Right kidney (tissue), 9 donors: ENCODE data around the gene MEIKIN.

Source experiments
- DNase-seq: peaks from one replicate; pipeline ENCODE4 v3.0.0-alpha.2; 2016
- long read RNA-seq, 8 donors: transcript quantifications; one replicate each; lab custom pipeline, GENCODE V29; 2026

Gene MEIKIN, protein sequence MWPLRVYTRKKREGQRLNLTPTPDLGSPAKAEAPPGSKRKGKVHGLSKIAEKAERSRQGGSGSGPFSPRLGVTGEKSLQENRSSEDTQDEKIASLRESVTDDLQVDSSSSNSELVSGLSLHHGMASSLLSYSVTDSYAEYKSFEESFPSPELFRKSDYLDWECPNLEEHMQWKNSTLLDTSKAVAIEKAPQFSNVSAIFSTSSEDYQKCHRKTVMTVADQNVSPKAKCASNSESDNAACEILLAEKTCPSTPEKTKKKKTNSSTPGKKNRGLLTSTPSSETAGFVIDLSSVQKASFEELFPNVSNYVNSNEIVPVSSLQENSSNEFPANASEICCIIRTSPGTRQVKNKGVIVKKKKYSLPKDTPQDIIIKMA
- long read RNA-seq, donor 1 = 0 reads
- long read RNA-seq, donor 2 = 0 reads
- long read RNA-seq, donor 3 = 0 reads
- long read RNA-seq, donor 4 = 0 reads
- long read RNA-seq, donor 5 = 0 reads
- long read RNA-seq, donor 6 = 0 reads
- long read RNA-seq, donor 7 = 0 reads
- long read RNA-seq, donor 8 = 0 reads

DNA sequence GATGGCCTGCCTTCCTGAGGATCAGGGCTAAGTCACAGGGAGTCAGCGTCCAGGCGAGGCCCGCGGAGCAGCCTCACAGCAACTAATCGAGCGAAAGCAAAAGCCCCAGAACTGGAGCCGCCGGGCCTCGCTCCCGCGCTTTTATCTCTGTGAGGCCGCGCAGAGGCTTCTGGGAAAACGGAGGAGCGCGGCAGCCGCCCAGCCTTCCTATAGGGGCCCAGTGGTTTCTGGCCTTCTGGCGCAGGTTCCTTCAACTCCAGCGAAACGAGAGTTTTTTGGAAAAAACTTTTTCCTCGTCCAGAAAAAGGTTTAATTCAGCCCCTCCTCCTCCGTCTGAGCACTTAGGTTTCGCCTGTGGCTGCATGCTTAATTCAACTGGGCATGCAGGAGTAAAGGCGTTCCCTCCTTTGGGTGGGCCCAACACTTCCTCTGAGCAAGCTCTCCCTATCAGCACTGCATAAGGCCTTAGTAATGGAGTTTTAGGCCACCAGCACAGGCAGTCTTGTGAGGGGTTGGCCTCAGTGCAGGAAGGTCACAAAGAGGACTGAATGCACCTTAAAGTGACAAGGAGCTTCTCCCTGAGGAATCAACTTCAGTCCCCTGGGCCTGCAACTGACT is at the start of gene MEIKIN:
Gene MEIKIN, minus strand, starts transcription at position 113 of the 618 bp plus-strand sequence. CDS start 158 bp downstream, outside the sequence.
- DNase-seq = no peak

DNA sequence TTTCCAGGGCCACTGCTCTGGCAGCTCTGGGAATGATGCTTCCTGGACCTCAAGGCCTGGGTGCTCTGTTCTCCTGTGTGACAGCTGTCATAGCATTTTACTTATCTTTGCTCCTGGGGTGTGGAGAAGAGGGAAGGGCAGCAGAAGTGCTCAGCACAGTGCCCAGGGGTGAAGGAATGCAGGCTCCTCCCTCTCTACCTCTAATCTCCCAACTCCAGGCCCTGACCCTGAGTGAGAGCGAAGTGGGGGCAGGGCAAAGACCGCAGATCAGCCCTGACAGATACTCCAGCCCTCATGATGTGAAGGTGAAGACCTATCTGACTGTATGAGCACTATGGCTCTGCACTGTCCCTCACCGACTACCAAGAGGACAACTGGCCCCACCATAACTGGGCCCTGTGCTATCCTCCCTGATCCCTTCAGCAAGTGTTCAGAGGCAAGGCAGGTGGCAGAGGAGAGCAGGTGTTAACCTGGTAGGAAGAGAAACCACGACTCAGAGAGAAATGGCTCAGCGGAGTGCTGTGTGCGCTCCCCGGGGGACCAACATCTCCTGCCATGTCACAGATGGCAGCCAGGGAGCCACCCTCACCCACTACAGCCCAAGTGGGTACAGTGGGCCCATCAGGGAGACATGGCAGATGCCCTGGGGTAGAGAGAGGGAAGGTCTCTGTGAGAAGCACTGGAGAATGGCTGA is 49.2 kb upstream of the MEIKIN start:
- no peak for DNase-seq

DNA sequence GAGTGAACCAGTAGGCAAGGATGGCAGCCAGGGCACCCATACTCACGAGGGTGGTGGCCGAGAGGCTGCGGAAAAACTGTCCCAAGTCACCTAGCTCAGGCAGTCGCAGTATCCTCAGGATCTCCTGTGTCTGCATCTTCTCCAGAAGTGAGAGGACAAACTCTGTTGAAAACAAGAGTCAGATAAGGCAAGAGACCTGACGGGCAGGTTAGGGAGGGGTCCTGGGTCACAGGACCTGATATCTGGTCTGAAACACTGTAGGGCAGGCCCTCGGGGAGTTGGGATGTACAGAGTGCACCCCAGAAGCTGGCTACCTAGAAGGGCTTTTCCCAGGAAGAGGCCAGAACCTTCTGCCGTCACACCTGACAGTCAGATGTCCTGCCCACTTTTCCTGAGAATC is 48.6 kb upstream of the MEIKIN start:
- no peak for DNase-seq

DNA sequence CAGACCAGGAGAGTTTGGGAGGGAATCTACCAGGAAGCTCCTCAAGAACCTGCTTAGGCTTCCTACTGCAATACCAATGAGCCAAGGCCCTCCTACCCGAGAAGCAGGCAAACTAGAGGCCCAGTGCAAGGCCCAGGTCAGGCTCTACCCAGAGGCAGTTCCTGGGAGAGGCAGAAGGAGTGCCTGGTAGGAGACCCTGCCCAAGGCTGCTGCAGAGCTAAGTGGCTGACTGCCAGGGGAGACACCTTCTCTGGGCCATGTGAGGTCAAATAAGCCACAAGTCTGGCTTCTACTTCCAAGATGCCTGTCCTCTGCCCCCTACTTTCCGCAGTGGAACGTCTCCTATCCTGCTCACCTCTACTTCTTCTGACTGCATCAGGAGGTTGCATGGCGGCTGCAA is 48.2 kb upstream of the MEIKIN start:
- no peak for DNase-seq

DNA sequence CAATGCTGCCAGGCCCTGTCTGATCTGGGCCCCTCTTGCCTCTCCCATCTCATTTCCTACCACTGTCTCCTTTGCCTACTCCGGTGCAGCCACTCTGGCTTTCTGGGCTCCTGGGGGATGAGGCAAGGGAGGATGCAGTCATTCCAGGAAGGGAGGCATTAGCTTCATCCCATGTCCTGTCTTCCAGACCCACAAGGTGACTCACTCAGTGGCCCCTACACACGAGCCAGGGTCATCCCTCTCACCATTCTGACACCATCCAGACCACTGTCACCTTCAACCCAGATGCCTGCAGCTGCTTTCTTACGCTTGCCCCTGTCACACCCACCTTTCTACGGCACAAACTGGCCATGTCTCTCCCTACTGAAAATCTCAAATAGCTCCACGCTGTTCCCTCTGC is 46.9 kb upstream of the MEIKIN start:
- no peak for DNase-seq

DNA sequence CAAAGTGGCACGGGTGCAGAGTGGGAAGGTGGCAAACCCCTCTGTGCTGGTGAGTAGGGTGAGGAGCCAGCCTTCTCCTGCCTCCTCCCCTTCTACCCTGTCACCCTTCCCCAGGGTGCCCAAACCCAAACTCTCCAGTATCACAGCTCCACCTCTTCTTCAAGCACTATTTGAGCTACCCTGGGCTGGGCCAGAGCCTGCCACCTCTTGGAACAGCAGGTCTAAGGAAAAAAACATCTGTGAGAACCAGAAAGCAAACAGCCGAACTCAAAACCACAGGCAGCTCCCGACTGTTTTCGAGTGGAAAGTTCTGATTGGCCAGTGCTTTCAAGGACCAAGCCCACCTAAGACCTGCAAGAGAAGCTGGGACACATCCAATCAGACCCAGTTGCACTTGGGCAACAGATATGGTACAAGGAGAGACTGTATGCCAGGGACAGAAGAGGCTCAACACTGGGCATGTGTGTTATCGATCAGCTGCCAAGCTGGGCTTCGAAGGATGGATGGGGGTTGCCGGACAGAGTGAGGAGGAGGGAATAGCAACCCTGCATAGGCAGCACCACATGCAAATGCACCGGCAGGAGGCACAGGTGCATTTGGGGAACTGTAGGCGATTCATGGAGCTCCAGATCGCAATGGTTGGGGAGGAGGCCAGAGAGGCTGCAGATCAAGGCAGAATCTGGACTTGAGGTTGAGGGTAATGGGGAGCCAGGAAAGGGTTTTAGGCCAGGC is 46.3 kb upstream of the MEIKIN start:
- no peak for DNase-seq

DNA sequence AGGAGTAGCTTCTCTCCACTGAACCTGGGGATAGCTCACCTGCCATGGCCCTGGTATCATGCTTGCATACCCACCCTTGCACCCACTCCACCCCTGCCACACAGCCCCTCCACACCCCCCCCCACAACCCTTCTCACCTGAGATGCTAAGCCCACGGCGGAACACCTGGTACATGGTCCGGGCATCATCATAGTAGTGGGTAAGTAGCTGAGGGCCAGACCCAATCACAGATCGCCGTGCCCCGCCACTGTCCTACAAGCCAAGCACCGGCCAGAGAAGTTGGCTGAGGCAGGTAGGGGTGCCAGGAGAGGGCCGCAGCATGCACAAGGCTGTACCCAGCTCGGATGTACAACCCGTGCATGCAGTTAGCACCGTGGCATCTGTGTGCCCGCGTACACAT is 45.3 kb upstream of the MEIKIN start:
- DNase-seq = no peak

DNA sequence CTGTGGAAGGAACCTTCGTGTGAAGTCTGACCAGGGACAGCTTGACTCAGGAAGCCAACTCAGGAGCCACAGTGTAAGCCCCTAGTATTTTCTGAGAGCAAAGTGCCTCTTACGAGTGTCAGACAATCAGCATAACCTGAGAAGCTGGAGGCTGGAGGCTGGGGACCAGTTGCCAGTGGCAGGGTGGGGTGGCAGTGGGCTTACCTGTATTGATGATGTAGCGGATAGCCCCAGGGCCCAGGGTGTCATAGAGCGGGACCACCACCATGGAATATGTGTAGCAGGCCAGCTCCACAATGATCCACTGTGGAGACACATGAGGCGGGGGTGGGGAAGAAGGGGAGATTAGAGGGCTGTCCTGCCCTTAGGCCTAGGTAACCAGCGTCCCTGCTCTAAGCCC is 43.1 kb upstream of the MEIKIN start:
- no peak for DNase-seq

DNA sequence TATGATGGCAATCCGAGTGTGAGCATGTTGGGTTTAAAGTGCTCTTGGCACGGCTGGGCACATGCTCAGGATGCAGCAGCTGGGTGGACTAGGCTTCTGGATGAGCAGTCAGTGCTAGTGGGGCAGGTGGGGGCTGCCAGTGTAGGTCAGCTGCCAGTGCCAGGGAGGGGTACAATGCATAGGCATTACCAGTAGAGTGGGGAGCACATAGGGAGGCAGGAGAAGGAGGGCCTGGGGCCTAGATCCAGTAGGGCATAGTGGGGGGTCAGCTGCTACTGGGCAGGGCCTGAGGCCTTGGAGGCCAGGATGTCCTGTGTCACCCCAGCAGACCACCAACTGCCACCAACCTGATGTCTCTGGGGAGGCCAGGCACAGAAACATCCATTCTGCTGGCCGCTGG is 41.8 kb upstream of the MEIKIN start:
- no peak for DNase-seq

DNA sequence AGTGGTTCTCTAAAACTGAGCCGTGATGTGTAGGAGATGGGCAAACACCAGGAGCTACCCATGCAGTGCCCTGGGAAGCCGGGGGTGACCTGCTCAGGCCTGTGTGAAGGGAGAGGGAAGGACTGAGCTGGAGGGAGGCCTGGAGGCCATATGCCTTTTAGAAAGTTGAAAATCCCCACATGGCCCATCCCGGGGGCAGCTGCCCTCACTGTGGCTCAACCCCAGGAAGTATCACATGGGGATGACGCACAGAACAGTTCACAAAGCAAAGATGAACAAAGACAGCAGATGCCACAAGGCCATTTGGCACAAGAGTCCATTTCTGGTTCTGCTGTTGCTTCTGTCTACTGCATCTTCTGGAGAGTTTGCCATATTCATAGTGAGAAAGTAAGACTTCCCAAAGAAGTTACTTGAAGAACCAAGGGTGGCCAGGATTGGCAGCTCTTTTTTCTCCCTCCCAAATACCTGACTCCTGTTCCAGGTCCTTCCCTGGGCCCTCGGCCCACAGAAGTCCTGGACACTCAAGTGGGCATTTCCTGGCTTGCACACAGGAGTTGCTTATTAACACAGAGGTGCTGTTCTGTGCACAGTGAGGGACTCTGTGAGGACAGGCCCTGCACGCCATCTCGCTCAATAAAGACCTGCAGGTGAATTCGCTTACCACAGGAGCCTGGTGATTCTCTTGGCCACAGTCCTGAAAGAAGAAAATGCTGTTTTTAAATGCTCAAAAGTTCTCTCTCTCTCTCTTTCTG is 40.9 kb upstream of the MEIKIN start:
- no peak for DNase-seq

DNA sequence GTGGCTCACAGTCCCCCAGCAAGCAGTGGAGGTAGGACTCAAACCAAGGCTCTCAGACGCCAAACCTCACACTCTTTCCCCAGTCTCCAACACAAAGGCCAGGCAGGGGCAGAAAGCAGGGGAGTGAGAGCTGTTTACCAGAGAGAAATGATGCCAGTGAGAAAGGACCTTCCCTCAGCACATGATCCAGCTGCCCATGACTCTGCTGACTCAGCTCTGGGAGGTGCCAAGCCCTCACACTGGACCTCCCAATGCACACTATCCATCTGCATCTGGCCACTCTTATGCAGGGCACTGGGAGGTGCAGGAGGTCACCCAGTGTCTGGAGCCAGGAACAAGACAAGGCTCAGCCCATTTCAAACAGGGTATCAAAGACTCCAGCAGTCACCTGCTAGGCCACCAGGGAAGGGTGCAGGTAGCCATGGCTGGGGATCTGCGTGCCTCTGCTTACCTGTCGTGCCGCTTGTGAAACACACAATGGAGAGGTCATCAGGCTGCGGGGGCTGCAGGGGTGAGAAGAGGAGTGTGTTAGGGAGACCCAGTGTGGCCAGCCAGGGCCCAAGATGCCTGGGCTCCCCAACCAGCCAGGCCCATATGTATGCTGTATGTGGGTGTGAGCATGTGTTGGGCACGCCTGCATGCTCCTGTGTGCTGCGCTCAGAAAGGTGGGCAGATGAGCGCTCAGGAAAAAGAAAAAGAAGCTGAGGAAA is 39.6 kb upstream of the MEIKIN start:
- no peak for DNase-seq

DNA sequence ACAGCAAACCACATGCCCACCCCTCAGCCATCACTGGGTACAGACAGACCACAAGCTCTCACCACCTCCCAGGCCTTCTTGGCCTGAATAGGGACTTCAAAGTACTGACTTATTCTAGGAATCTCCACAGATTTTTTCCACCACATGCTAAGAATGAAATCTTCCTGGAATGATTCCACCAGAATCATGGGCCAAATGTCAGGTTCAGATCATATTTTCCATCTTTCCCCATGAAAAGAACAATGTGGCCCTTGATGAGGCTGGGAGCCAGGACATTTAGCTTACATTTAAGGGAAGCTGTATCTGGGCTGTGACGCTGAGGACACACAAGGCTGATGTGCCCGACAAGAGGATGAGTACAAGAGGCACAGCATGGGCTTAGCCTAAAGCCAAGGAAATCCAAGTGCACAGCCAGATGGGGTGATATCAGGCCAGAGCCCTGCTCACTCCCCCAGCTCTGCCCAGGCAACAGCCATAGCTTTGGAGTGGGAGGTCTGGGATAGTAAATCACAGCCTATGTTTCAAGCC is 37.8 kb upstream of the MEIKIN start:
- DNase-seq = no peak

DNA sequence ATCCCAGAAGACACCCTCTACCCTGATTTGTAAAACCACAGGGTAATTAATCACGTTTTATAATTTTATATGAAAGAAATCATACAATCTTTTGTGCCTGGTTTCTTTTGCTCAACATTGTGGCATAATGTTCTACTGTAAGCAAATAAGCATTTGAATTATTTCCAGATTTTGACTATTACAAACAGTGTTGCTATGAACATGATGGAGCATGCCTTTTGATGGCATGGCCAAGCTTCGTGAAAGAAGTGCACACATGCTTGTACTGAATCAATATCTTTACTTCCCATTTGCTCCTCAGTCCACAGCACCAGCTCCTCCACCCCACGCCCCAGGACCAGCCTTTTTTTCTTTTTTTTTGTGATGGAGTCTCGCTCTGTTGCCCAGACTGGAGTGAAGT is 36.1 kb upstream of the MEIKIN start:
- no peak for DNase-seq

DNA sequence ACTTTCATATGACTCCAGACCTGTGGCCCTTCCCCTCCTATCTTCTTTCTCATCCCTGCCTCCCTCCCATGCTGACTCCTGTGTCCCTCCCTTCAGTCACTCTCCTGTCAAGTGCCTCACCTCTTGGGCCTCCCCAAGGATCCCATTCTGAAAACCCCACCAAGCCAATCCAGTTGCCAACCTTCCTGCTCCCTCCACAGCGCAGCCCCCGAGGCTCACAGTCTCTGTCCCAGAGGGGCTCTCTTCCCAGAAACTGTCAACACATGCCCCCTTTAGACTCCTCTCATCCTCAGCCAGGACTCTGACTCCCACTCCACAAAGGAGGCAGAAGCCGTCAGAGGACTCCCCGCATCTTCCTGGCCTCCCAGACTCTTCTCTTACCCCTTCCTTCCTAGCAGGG is 35.2 kb upstream of the MEIKIN start:
- DNase-seq = no peak

DNA sequence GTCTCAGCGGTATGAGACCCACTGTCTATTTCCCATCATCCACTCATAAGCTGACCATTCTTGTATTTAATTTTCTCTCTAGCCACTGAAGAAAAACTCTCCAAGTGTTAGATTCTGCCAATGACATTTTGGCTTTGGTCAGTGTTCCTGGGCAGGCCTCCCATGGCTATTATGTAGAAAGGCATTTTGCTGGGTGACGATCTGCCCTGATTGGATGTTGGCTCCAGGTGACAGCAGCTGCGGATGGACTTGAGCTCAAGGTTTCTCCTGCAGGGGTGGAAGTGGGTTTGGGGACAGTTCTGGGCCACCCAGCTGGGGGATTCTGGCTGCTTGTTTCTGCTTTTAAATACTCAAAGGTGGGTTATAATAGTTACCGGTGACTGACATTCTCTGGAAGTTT is 34.4 kb upstream of the MEIKIN start:
- DNase-seq = no peak

DNA sequence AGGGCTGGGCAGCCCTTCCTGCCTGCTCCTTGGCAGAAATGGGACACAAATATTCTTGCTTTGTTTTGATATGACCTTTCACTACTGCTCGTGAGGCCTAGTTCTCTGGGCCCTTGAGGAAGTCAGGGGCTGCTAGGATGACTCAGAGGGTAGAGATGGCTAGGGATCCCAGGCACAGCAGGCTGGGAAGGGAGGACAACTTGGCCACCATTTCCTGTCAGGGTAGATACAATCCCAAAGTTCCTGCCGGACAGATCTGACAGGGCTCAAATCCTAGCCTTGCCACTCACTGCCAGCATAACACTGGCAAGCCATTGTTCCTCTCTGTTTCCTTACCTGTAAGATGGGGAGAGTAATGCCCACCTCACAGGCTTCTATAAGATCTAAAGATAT is 31.7 kb upstream of the MEIKIN start:
- DNase-seq = no peak

DNA sequence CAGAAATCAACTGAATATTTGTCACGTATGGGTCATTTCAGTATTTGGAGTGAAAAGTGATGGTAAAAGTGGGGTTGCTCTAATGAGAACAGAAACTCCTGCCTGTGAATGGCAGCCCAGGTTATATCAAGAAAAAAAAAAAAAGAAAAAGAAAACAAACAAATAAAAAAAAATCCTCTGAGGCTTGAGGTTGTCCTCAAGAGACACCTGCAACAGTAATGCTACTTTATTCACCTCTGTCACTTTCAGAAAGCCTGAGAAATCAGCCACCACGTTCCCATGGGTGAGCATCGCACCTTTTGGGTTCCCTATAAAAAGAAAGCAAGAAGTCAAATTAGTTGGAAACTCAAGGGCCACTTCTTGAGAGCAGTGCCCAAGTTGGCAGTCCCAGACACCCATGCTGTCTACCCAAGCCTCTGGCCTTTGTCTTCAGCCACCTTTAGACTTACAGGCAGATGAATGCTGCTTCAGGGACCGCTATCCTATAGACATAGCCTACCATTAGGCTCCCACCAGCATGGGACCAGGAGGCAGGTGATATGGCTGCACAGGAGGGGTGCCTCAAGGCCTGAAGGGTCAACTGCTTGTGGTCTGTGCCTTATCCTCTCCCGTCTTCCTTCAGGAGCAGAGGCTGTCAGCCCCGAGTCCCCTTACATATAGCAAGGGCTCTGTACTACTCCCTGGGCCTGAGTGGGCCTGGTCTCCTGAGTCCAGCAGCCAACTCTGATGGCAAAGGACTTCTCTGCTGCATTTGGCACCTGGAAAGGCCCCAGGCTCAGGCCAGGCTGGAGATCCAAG is 31.1 kb upstream of the MEIKIN start:
- DNase-seq = no peak

DNA sequence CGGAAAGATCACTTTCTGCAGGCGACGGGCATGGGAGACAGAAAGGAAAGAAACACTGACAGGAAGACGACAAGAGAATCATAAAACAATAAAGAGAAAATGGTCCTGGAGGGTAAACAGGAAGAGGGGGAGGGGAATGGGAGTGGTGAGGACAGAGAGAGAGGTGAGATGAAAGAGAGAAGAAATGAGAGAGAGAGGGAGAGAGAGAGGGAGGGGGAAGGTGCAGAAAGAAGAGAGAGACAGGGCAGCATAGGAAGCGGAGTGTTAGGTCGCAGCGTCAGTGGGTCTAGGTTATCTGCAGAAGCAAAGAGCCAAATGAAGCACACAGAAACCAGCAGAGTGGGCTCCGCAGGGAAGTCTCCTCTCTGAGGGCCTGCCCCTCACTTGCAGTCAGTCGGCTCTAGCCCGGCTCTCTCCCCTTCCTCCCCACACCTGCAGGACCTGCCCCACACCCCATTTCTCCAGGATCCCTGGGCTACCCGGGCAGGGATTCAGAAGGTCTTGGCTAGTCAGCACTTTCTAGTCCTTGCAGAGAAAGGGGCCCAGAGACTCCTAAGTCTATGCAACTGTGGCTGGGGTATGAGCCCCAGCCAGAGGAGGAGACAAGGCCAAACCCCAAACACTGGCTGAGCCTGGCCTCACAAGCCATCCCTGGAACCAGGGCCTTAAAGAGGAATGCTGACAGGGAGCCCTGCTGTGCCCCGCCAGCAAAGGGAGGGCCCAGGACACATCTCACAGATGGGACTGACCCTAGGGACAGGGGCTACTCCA is 29.7 kb upstream of the MEIKIN start:
- no peak for DNase-seq

DNA sequence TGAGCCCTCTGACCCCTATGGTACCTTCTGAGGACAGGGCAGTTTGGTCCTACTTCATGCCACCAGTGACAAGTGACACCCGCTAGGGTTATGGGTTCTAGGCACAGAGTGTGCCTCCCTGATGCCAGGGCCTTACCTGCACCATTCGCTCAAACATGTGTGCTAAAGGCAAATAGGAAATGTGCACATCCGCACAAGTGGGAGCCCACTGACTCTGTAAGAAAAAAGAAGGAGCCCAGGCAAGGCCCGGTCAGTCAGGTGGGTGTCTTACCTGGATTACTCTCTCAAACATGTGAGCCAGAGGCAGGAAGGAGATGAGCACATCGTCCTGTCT is 29.1 kb upstream of the MEIKIN start:
- DNase-seq = no peak
